ENCODE results near the gene PTPRM. TPM values are rescaled to one million over a fixed set of nuclear protein-coding genes. Genes with fewer than 3 reads are reported as not detected.

PTPRM gene
- total RNA-seq, 1 donor: 64.2 TPM

DNA sequence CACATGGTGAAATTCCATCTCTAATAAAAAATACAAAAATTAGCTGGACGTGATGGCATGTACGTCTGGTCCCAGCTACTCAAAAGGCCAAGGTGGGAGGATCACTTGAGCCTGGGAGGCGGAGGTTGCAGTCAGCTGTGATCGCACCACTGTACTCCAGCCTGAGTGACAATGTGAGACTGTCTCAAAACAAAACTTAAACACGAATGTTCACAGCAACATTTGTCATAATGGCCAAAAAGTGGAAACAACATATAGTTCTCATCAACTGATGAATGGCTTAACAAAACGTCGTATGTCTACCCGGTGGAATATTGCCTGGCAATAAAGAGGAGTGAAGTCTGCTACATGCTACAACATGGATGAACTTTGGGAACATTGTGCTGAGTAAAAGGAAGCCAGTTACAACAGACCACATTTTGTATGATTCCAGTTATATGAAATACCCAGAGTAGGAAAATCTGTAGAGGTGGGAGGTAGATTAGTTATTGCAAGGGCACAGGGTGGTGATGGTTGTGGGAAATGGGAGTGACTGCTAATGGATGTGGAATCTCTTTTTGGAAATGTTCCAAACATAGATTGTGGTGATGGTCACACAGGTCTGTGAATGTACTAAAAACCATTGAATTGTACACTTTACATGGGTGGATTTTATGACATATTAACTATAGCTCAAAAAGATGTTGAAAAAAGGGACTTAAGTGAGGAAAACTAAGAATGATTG lies 478.2 kb downstream of the PTPRM start:
- no peak overlapping the region for H3K4me3 ChIP-seq (ENCODE audit: low read depth, low read length)
- TF ChIP-seq, protein P1, sequence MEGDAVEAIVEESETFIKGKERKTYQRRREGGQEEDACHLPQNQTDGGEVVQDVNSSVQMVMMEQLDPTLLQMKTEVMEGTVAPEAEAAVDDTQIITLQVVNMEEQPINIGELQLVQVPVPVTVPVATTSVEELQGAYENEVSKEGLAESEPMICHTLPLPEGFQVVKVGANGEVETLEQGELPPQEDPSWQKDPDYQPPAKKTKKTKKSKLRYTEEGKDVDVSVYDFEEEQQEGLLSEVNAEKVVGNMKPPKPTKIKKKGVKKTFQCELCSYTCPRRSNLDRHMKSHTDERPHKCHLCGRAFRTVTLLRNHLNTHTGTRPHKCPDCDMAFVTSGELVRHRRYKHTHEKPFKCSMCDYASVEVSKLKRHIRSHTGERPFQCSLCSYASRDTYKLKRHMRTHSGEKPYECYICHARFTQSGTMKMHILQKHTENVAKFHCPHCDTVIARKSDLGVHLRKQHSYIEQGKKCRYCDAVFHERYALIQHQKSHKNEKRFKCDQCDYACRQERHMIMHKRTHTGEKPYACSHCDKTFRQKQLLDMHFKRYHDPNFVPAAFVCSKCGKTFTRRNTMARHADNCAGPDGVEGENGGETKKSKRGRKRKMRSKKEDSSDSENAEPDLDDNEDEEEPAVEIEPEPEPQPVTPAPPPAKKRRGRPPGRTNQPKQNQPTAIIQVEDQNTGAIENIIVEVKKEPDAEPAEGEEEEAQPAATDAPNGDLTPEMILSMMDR (IDR thresholded peaks at IDR 0.05; ENCODE audit: insufficient read depth, low read length): no peak
- DNase-seq (ENCODE audit: low read depth): no peak

DNA sequence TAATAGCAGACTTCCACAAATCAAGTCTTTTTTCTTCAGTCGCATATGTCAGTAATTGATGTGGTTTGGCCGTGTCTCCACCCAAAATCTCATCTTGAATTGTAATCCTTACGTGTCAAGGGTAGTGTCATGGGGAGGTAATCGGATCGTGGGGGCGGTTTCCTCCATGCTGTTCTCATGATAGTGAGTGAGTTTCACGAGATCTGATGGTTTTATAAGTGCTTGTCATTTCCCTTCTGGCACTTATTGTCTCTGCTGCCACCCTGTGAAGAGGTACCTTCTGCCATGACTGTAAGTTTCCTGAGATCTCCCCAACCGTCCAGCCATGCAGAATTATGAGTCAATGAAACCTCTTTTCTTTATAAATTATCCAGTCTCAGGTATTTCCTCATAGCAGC lies 478.8 kb downstream of the PTPRM start:
- TF ChIP-seq, protein P1 (IDR thresholded peaks at IDR 0.05; ENCODE audit: insufficient read depth, low read length): no peak
- no peak for DNase-seq (ENCODE audit: low read depth)

DNA sequence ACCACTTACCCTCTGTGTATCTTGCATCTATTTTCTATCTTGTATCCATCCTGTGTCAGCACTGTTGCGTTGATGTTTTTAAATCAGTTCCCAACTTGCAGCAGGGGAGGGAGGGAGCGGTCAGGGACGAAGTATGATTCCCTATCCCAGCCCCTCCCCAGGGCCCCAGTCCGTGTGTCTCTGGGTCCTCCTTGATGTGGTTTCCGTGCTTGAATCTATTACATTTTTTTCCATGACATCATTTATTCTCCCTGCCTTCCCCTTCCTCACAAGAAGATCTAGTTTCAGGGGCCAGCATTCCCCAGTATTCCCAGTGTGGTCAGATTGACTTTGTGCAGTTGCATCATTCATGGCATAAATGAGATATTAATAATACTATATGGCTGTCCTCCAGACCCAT lies 479.3 kb downstream of the PTPRM start:
- no peak overlapping the region for H3K4me3 ChIP-seq (ENCODE audit: low read depth, low read length)
- no peak for DNase-seq (ENCODE audit: low read depth)
- TF ChIP-seq, protein P1 (IDR thresholded peaks at IDR 0.05; ENCODE audit: insufficient read depth, low read length): no peak

More for the DNA sequence above, 478.8 kb downstream of the PTPRM start:
- H3K4me3 ChIP-seq (ENCODE audit: low read depth, low read length): no peak overlapping the region

DNA sequence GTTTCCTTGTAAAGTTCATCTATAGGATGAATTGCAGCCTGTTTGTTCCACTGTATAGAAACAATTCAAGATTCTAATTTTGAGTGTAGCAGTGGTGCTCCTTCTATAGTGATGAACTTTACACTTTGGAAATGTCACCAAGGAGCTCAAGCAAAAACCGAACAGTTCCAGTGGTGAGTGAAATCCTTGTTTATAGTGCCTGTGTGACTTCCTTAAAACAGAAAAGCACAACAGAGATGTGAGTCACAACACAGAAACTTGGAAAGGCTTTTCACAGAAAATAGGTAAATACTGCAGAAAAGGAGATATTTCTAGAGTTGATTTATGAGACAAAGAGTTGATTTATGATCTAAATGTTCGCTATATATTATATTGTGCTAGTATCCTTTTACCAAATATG lies 482.0 kb downstream of the PTPRM start:
- no peak for DNase-seq (ENCODE audit: low read depth)
- H3K4me3 ChIP-seq (ENCODE audit: low read depth, low read length): no peak overlapping the region
- TF ChIP-seq, protein P1 (IDR thresholded peaks at IDR 0.05; ENCODE audit: insufficient read depth, low read length): no peak

DNA sequence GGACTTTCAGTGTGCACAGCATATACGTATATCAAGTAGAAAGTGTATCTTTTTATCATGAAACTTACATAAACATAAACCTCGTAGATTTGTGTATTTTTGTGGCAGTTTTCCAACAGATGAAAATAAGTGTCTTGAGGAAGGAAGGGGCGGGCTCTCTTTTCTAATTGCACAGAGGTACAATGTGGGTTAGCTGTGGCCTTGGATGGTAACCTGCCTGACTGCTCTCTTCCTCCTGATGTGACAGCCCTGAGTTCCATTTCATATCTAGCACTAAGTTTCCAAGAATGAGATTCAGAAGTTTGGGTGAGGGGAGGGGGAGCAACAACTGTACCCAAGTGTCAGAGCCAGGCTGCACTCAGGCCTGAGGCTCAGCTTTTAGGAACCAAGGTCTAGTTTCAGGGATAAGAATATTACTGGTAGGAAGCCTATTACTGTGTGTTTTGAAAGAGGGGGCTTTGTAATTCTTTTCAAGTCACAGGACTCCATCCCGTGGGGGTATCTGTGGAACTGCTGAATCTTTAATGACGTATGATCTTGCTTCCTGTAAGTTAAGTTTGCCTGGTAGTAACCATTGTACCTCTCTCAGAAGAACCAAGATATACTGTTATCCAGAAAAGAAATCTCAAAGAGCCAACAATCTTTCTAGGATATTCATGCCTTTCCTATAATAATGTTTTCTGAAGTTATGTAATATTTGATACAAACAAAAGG lies 483.7 kb downstream of the PTPRM start:
- DNase-seq (ENCODE audit: low read depth): no peak
- TF ChIP-seq, protein P1 (IDR thresholded peaks at IDR 0.05; ENCODE audit: insufficient read depth, low read length): no peak
- no peak overlapping the region for H3K4me3 ChIP-seq (ENCODE audit: low read depth, low read length)

DNA sequence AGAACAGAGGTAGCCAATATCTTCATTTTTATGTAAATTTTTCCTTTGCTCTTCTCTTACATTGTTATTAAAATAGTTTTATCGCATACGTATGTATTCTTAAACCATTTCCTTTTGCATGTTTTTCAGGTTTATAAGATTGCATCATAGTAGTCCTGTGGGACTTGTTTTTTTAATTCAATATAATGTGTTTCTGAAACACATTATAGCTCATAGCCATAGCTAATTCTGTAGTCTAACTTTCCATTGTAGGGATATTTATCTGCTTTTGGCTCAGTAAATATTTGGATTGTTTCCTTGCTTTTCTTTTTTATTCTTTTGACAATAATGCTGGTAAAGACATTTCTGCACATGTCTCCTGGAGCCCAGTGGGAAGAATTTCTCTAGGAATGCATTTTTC lies 484.3 kb downstream of the PTPRM start:
- TF ChIP-seq, protein P1 (IDR thresholded peaks at IDR 0.05; ENCODE audit: insufficient read depth, low read length): no peak
- peak; percentile 56 for DNase-seq (ENCODE audit: low read depth)

More for the DNA sequence above, 484.3 kb downstream of the PTPRM start:
- H3K4me3 ChIP-seq (ENCODE audit: low read depth, low read length): no peak overlapping the region

Data from fibroblast of the aortic adventitia (primary cell).